IMR-90 (cell line): Measurements from ENCODE around the gene CARD19. TPM values are rescaled to one million over a fixed set of nuclear protein-coding genes. Genes with fewer than 3 reads are reported as not detected.

Source experiments
- ATAC-seq: fragments of 200-7000 bp; cut with Tn5 transposase; 2 replicates; pipeline ENCODE4 v1.9.1; 2020; ENCODE audit warnings: low read depth, mild to moderate bottlenecking, moderate library complexity
- BruUV-seq: library from RNA; stranded (reverse); fragments of 400-500 nt; replicated peaks from 2 replicates; lab custom pipeline; 2021; lab: Mats Ljungman, UMichigan
- CTCF ChIA-PET: fragments of 300-600 bp; formaldehyde crosslinking; extraction: SDS; loops from one replicate; lab custom pipeline; 2021; ENCODE audit warnings: antibody characterized with exemption; lab: Yijun Ruan, JAX
- POLR2A ChIA-PET: fragments of 300-600 bp; sonication (Branson Sonifier 250); formaldehyde crosslinking; loops from one replicate; lab custom pipeline; 2022; ENCODE audit warnings: antibody characterized with exemption; ENCODE audit not compliant: unreplicated experiment; lab: Charles Lee
- DNase-seq: peaks from one replicate; pipeline ENCODE4 v3.0.0; 2013
- H2AFZ ChIP-seq: replicated peaks from 2 replicates; pipeline ENCODE3; 2013; ENCODE audit warnings: low read length, mild to moderate bottlenecking; ENCODE audit not compliant: poor library complexity
- H2AK5ac ChIP-seq: 2 replicates; pipeline ENCODE4 v1.6.1; 2013; ENCODE audit warnings: low read depth, low read length, inconsistent platforms
- H2AK9ac ChIP-seq: replicated peaks from 2 replicates; pipeline ENCODE3; 2013; ENCODE audit warnings: mild to moderate bottlenecking, low read depth, low read length, moderate library complexity; ENCODE audit not compliant: poor library complexity
- H2BK120ac ChIP-seq: 2 replicates; pipeline ENCODE4 v1.6.1; 2013; ENCODE audit warnings: low read depth, low read length, inconsistent platforms
- H2BK15ac ChIP-seq: 3 replicates; pipeline ENCODE4 v1.6.1; 2013; ENCODE audit warnings: low read depth, low read length, inconsistent platforms
- H2BK20ac ChIP-seq: 2 replicates; pipeline ENCODE4 v1.6.1; 2013; ENCODE audit warnings: low read depth, mild to moderate bottlenecking, inconsistent platforms, low read length, moderate library complexity
- H2BK5ac ChIP-seq: 2 replicates; pipeline ENCODE4 v1.6.1; 2013; ENCODE audit warnings: mild to moderate bottlenecking, low read depth, low read length, inconsistent platforms; ENCODE audit not compliant: poor library complexity, severe bottlenecking
- H3K14ac ChIP-seq: replicated peaks from 2 replicates; pipeline ENCODE4 v1.6.1; 2013; ENCODE audit warnings: low read depth, low read length, inconsistent platforms
- H3K18ac ChIP-seq: 2 replicates; pipeline ENCODE4 v1.6.1; 2013; ENCODE audit warnings: low read depth, low read length, control low read depth
- H3K23ac ChIP-seq: 2 replicates; pipeline ENCODE4 v1.6.1; 2013; ENCODE audit warnings: low read depth, low read length, inconsistent platforms
- H3K27ac ChIP-seq: 2 replicates; pipeline ENCODE4 v1.5.1; 2013; ENCODE audit warnings: mild to moderate bottlenecking, control low read depth, low read length; ENCODE audit not compliant: insufficient read depth
- H3K27me3 ChIP-seq: 2 replicates; pipeline ENCODE4 v1.6.1; 2013; ENCODE audit warnings: low read length; ENCODE audit not compliant: control insufficient read depth, insufficient read depth
- H3K36me3 ChIP-seq: 2 replicates; pipeline ENCODE4 v1.6.1; 2013; ENCODE audit warnings: low read length, mixed read lengths; ENCODE audit not compliant: control insufficient read depth, insufficient read depth
- H3K4ac ChIP-seq: 2 replicates; pipeline ENCODE4 v1.6.1; 2013; ENCODE audit warnings: low read depth, low read length, inconsistent platforms
- H3K4me1 ChIP-seq: 2 replicates; pipeline ENCODE4 v1.6.1; 2013; ENCODE audit warnings: low read length, mixed read lengths; ENCODE audit not compliant: control insufficient read depth, insufficient read depth
- H3K4me2 ChIP-seq: 2 replicates; pipeline ENCODE4 v1.6.1; 2013; ENCODE audit warnings: low read depth, mild to moderate bottlenecking, control low read depth, low read length, moderate library complexity
- H3K4me3 ChIP-seq: 2 replicates; pipeline ENCODE4 v1.5.1; 2013; ENCODE audit warnings: low read depth, mild to moderate bottlenecking, control low read depth, low read length, moderate library complexity; ENCODE audit not compliant: insufficient read depth
- H3K56ac ChIP-seq: 2 replicates; pipeline ENCODE4 v1.6.1; 2013; ENCODE audit warnings: low read length, inconsistent platforms; ENCODE audit not compliant: insufficient read depth; ENCODE audit errors: extremely low read depth
- H3K79me1 ChIP-seq, 2 experiments: 2 replicates each; pipeline ENCODE4 v1.6.1; 2013; ENCODE audit warnings: low read length in 2 of 2, inconsistent platforms in 1 of 2, low read depth in 1 of 2
- H3K9ac ChIP-seq: 2 replicates; pipeline ENCODE4 v1.6.1; 2013; ENCODE audit warnings: low read depth, low read length, control low read depth
- H3K9me1 ChIP-seq: 2 replicates; pipeline ENCODE4 v1.6.1; 2013; ENCODE audit warnings: low read length, inconsistent platforms; ENCODE audit not compliant: insufficient read depth
- H3K9me3 ChIP-seq: 2 replicates; pipeline ENCODE4 v1.6.1; 2013; ENCODE audit warnings: low read length; ENCODE audit not compliant: control insufficient read depth, insufficient read depth
- H4K20me1 ChIP-seq: 2 replicates; pipeline ENCODE4 v1.6.1; 2013; ENCODE audit warnings: low read length, inconsistent platforms; ENCODE audit not compliant: insufficient read depth
- H4K5ac ChIP-seq: 2 replicates; pipeline ENCODE4 v1.6.1; 2013; ENCODE audit warnings: mild to moderate bottlenecking, low read depth, low read length, control low read depth
- H4K8ac ChIP-seq, 2 experiments: 2 replicates each; pipeline ENCODE4 v1.6.1; 2013; ENCODE audit warnings: low read depth in 2 of 2, low read length in 2 of 2, control low read depth in 1 of 2, inconsistent platforms in 1 of 2
- H4K91ac ChIP-seq: 2 replicates; pipeline ENCODE4 v1.6.1; 2013; ENCODE audit warnings: low read depth, low read length, inconsistent platforms; ENCODE audit not compliant: insufficient read depth
- BHLHE40 ChIP-seq: fragments of 150-350 bp; IDR thresholded peaks from 2 replicates; pipeline ENCODE4 v1.6.1; 2016; ENCODE audit warnings: mild to moderate bottlenecking, low read depth, low read length
- CEBPB ChIP-seq: IDR thresholded peaks from 2 replicates; pipeline ENCODE4 v1.6.1; 2012; ENCODE audit warnings: low read depth, low read length, improper control_type of control experiment
- CTCF ChIP-seq: conservative IDR thresholded peaks from 2 replicates; pipeline ENCODE4 v1.5.1; 2012; ENCODE audit warnings: mild to moderate bottlenecking, low read depth, low read length, improper control_type of control experiment
- ELK1 ChIP-seq: fragments of 150-350 bp; IDR thresholded peaks from 2 replicates; pipeline ENCODE4 v1.6.1; 2016; ENCODE audit warnings: low read depth, mild to moderate bottlenecking, low read length, moderate library complexity, borderline replicate concordance
- FOS ChIP-seq: fragments of 150-350 bp; IDR thresholded peaks from 2 replicates; pipeline ENCODE4 v1.6.1; 2016; ENCODE audit warnings: low read depth, low read length
- MAFK ChIP-seq: IDR thresholded peaks from 2 replicates; pipeline ENCODE4 v1.6.1; 2012; ENCODE audit warnings: low read depth, low read length, improper control_type of control experiment
- MAZ ChIP-seq: IDR thresholded peaks from 2 replicates; pipeline ENCODE4 v1.6.1; 2012; ENCODE audit warnings: low read depth, mild to moderate bottlenecking, low read length, improper control_type of control experiment, moderate library complexity, borderline replicate concordance
- MXI1 ChIP-seq: IDR thresholded peaks from 2 replicates; pipeline ENCODE4 v1.6.1; 2012; ENCODE audit warnings: low read depth, mild to moderate bottlenecking, low read length, moderate library complexity, borderline replicate concordance
- NFE2L2 ChIP-seq: fragments of 150-350 bp; IDR thresholded peaks from 2 replicates; pipeline ENCODE4 v1.6.1; 2016; ENCODE audit warnings: low read depth, mild to moderate bottlenecking, low read length
- RAD21 ChIP-seq: IDR thresholded peaks from 2 replicates; pipeline ENCODE4 v1.6.1; 2012; ENCODE audit warnings: low read length, improper control_type of control experiment
- RCOR1 ChIP-seq: IDR thresholded peaks from 2 replicates; pipeline ENCODE4 v1.6.1; 2012; ENCODE audit warnings: mild to moderate bottlenecking, low read length, improper control_type of control experiment; ENCODE audit not compliant: insufficient replicate concordance
- RFX5 ChIP-seq: IDR thresholded peaks from 2 replicates; pipeline ENCODE4 v1.8.0; 2012; ENCODE audit warnings: low read depth, mild to moderate bottlenecking, low read length, moderate library complexity
- SMC3 ChIP-seq: fragments of 150-350 bp; IDR thresholded peaks from 2 replicates; pipeline ENCODE4 v1.6.1; 2016; ENCODE audit warnings: low read depth, mild to moderate bottlenecking, antibody characterized with exemption, low read length, moderate library complexity
- USF2 ChIP-seq: fragments of 150-350 bp; IDR thresholded peaks from 2 replicates; pipeline ENCODE4 v1.6.1; 2017; ENCODE audit warnings: mild to moderate bottlenecking, antibody characterized with exemption, low read length, low read depth
- WGBS, 2 experiments: methylation state at CpG; one replicate each; pipeline versions ENCODE4 v1.1.5 to v1.1.7; 2013; ENCODE audit warnings: missing lambda C conversion rate in 2 of 2; ENCODE audit not compliant: insufficient read length in 1 of 2; ENCODE audit errors: extremely low coverage in 2 of 2; 5-methylcytosine and 5-hydroxymethylcytosine counted together
- dilution Hi-C: fragments of 300-500 bp; cut with HindIII; formaldehyde crosslinking; loops from one replicate; pipeline ENCODE4 v1.14.3; 2018; ENCODE audit warnings: low sequenced_read_pairs; ENCODE audit not compliant: unreplicated experiment
- in situ Hi-C: fragments of 300-500 bp; cut with MboI; formaldehyde crosslinking; loops from 3 replicates; pipeline ENCODE4 v1.14.3; 2019; ENCODE audit warnings: low sequenced_read_pairs, inconsistent platforms, mixed read lengths
- intact Hi-C: fragments of 100-400 bp; cut with micrococcal nuclease; formaldehyde crosslinking; loops from 2 replicates; pipeline ENCODE4 v1.10.0; 2022
- polyA plus RNA-seq, 3 experiments: library from polyadenylated mRNA; depleted of rRNA; stranded (reverse); fragments of >200 nt; gene quantifications; 2 replicates each; pipeline ENCODE4 v1.2.3, GENCODE V29; 2012; ENCODE audit warnings: low replicate concordance in 1 of 3
- total RNA-seq: library from RNA; depleted of rRNA; stranded (reverse); fragments of >200 nt; gene quantifications from 2 replicates; pipeline ENCODE4 v1.2.3, GENCODE V29; 2012

The CARD19 gene
- total and polyA plus RNA-seq, 2 of the 4 experiments (the other 2 are of a cell fraction), result 17.4 to 111 TPM

- H2AK9ac ChIP-seq, result no peak overlapping the region
- H3K9me3 ChIP-seq, result no peaks in the 10 kb centered on the region
- no peak overlapping the region for H3K23ac ChIP-seq
- no peak overlapping the region for H3K9ac ChIP-seq
- BruUV-seq, result no TSS peak
- no peak overlapping the region for H4K8ac ChIP-seq
- H3K27me3 ChIP-seq, result no peaks in the 10 kb centered on the region
- peaks cover 25% of the 10 kb centered on the region for H3K4me1 ChIP-seq
- in situ Hi-C loops, result loop anchor here (25.0 kb wide), 1 partner anchor 440 kb away; no protein-coding TSS in a partner anchor
- no peak overlapping the region for H4K5ac ChIP-seq
- H4K91ac ChIP-seq, result no peak overlapping the region
- DNase-seq (no peak), ATAC-seq (no peak)
- intact Hi-C loops, result no loop called here
- H3K56ac ChIP-seq, result no peak overlapping the region
- H2AFZ ChIP-seq, result no peak overlapping the region
- 71% methylated on average over 4 of the region's 14 CpGs; no CpG with 5 or more reads in 1 of the 2 experiments for WGBS, 2 experiments
- no peak overlapping the region for H2BK20ac ChIP-seq
- CTCF ChIA-PET, result no interaction called here
- H3K14ac ChIP-seq, result no peak overlapping the region
- H3K4me2 ChIP-seq, result no peak overlapping the region
- peaks cover 16% of the 10 kb centered on the region for H4K20me1 ChIP-seq
- no peak overlapping the region for H2AK5ac ChIP-seq
- no peak overlapping the region for H3K4ac ChIP-seq
- dilution Hi-C loops, result no loop called here
- H3K36me3 ChIP-seq, result peaks cover 23% of the 10 kb centered on the region
- no peak for TF ChIP-seq SMC3
- TF ChIP-seq FOS, result no peak
- no peak for TF ChIP-seq MAFK
- TF ChIP-seq USF2, result no peak
- no peak for TF ChIP-seq ELK1
- TF ChIP-seq CTCF, result no peak
- no peak for TF ChIP-seq NFE2L2
- TF ChIP-seq RFX5, result no peak
- no peak for TF ChIP-seq RCOR1
- no peak for TF ChIP-seq BHLHE40
- no peak for TF ChIP-seq RAD21
- no peak for TF ChIP-seq CEBPB
- TF ChIP-seq MXI1, result no peak
- TF ChIP-seq MAZ, result no peak
- no peak overlapping the region for H3K18ac ChIP-seq
- H2BK5ac ChIP-seq, result no peak overlapping the region
- H3K9me1 ChIP-seq, result peaks cover 28% of the 10 kb centered on the region
- POLR2A ChIA-PET, result no interaction called here
- H3K4me3 ChIP-seq, result no peak overlapping the region
- no peak overlapping the region for H2BK15ac ChIP-seq
- no peak overlapping the region for H2BK120ac ChIP-seq
- no peak overlapping the region for H3K27ac ChIP-seq
- peaks cover under 1 to 35% of the 10 kb centered on the region in 2 experiments; a peak in 3 of 4 replicates for H3K79me1 ChIP-seq
Observed at GRCh38 chr9:93122721-93123221, 26.8 kb downstream of the CARD19 start.
